Measurements from ENCODE around the gene RHOH.
A peak's percentile ranks its signal among the peaks of the same experiment; 100 is the strongest.

Gene RHOH

GRCh38 chr4:40190019-40190418 is 6.8 kb upstream of the RHOH start:
- peak; percentile 49 for FAIRE-seq

GRCh38 chr4:40190465-40190864 is 6.4 kb upstream of the RHOH start:
- FAIRE-seq, result no peak

GRCh38 chr4:40190880-40191815 is 5.7 kb upstream of the RHOH start:
- peak; percentile 95 for FAIRE-seq

GRCh38 chr4:40192114-40193015 is 4.5 kb upstream of the RHOH start:
- no peak for FAIRE-seq

GRCh38 chr4:40193016-40193571 is 3.7 kb upstream of the RHOH start:
- FAIRE-seq, result no peak

- no peak for FAIRE-seq
Observed at GRCh38 chr4:40193578-40193977, 3.3 kb upstream of the RHOH start.

GRCh38 chr4:40194602-40195161 is 2.1 kb upstream of the RHOH start:
- peak; percentile 95 for FAIRE-seq

- FAIRE-seq, result no peak
Observed at GRCh38 chr4:40195182-40196177, 1.4 kb upstream of the RHOH start.

GRCh38 chr4:40196272-40196671 is 559 bp upstream of the RHOH start:
- no peak for FAIRE-seq

- peak; percentile 50 for FAIRE-seq
Observed at GRCh38 chr4:40197879-40198689, 1.3 kb downstream of the RHOH start.

- FAIRE-seq, result no peak
Observed at GRCh38 chr4:40199179-40199670, 2.4 kb downstream of the RHOH start.

- FAIRE-seq, result no peak
Observed at GRCh38 chr4:40199999-40200874, 3.4 kb downstream of the RHOH start.

- FAIRE-seq, result peak; percentile 72
Observed at GRCh38 chr4:40200875-40201801, 4.3 kb downstream of the RHOH start.

- no peak for FAIRE-seq
Observed at GRCh38 chr4:40201898-40202297, 5.1 kb downstream of the RHOH start.

GRCh38 chr4:40202474-40202873 is 5.6 kb downstream of the RHOH start:
- no peak for FAIRE-seq

GRCh38 chr4:40204507-40205258 is 7.9 kb downstream of the RHOH start:
- no peak for FAIRE-seq

All from TTC549 (cell line).